Prostate gland (tissue), 2 donors: ENCODE results near the gene CASP3.
"Not testable (repeated sequence)": the region's sequence is repeated elsewhere in the genome, so short reads cannot be mapped to it uniquely, and the experiment has no call there.

ENCODE experiments used
- CTCF ChIP-seq, 4 experiments: fragments of 200-600 bp in 2 of 4; fragments of 450-650 bp in 2 of 4; sonication (generic) in 2 of 4; IDR thresholded peaks; 1 replicate in 3 of 4; 2 replicates in 1 of 4; pipeline ENCODE4 v1.5.1; 2016 to 2019; ENCODE audit warnings: antibody characterized with exemption in 4 of 4, mild to moderate bottlenecking in 2 of 4, moderate library complexity in 2 of 4
- POLR2A ChIP-seq: fragments of 450-650 bp; IDR thresholded peaks from one replicate; pipeline ENCODE4 v1.6.1; 2016; ENCODE audit warnings: antibody characterized with exemption, mild to moderate bottlenecking

- TF ChIP-seq CTCF (IDR thresholded peaks at IDR 0.05); POLR2A: not testable (repeated sequence)
Measured at GRCh38 chr4:184652681-184653080, 3.4 kb upstream of the CASP3 start.
